ENCODE data around the gene TLE1. TPM values are rescaled to one million over a fixed set of nuclear protein-coding genes. Genes with fewer than 3 reads are reported as not detected.
"Not testable (repeated sequence)": the region's sequence is repeated elsewhere in the genome, so short reads cannot be mapped to it uniquely, and the experiment has no call there.

The TLE1 gene
- total RNA-seq, 1 donor from 2014 or later, result 16.3 TPM

DNA sequence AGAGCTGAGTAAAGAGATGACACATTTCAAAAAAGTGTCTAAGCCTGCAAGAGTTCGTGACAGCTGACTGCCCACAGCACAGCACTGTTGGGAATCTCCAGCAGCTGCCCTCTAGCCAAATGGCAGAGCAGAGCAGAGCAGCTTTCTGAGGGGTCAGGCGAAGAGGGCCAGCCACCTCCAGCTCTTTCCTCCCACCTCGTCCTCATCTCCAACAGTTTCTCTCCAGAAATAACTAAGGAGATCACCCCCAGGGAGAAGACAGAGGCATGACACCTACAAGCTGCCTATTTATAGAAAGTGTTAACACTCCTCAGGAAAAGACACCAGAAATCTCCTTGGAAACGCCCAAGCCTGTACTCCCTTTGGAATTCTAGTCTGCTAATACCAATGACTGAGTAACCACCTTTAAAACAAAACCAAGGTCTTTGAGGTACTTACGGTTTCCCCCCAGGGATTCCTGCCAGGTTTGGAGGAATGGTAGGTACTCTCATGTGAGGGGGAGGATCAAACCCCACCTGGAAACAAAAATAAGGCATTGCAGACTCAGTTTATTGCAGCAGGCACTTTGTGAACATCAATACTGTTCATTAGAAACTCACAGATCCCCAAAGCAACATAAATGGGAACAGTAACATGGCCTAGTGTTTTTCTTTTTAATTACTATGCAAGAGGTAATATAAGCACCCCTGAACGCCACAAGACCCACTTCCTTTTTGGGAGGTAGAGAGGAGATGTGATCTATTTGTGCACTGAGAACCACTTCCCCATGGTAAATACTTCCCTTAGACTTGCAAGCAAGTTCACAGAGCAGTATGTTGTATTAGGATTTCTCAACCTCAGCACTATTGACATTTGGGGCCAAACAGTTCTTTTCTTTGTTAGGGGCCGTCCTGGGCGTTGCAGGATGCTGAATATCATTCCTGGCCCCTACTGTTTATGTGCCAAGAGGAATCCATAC, 79.3 kb downstream of the TLE1 start:
- DNase-seq (no peak), ATAC-seq (ENCODE audit: low read depth) (peak; percentile 61)
- Mint-ChIP-seq H3K4me3 (peak overlapping the region; percentile 2), H3K27ac (peak overlapping the region; percentile 30), H3K36me3 (ENCODE audit: low read depth) (peaks cover 79% of the 10 kb centered on the region), H3K27me3 (no peaks in the 10 kb centered on the region), H3K9me3 (no peaks in the 10 kb centered on the region), H3K4me1 (peaks cover 21% of the 10 kb centered on the region)
- intact Hi-C loops (cut with micrococcal nuclease), result no loop called here
- ChIA-PET POLR2A (no interaction called here), CTCF (no interaction called here)
- TF ChIP-seq, protein P1, sequence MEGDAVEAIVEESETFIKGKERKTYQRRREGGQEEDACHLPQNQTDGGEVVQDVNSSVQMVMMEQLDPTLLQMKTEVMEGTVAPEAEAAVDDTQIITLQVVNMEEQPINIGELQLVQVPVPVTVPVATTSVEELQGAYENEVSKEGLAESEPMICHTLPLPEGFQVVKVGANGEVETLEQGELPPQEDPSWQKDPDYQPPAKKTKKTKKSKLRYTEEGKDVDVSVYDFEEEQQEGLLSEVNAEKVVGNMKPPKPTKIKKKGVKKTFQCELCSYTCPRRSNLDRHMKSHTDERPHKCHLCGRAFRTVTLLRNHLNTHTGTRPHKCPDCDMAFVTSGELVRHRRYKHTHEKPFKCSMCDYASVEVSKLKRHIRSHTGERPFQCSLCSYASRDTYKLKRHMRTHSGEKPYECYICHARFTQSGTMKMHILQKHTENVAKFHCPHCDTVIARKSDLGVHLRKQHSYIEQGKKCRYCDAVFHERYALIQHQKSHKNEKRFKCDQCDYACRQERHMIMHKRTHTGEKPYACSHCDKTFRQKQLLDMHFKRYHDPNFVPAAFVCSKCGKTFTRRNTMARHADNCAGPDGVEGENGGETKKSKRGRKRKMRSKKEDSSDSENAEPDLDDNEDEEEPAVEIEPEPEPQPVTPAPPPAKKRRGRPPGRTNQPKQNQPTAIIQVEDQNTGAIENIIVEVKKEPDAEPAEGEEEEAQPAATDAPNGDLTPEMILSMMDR (IDR thresholded peaks at IDR 0.05), result no peak

GRCh38 chr9:81608289-81608657, 81.1 kb downstream of the TLE1 start:
- ChIA-PET CTCF (no interaction called here), POLR2A (no interaction called here)
- H3K36me3 Mint-ChIP-seq (ENCODE audit: low read depth), result peaks cover 82% of the 10 kb centered on the region
- TF ChIP-seq, protein P1 (IDR thresholded peaks at IDR 0.05), result no peak
- H3K27ac Mint-ChIP-seq, result no peak overlapping the region
- peaks cover 21% of the 10 kb centered on the region for H3K4me1 Mint-ChIP-seq
- no peak overlapping the region for H3K4me3 Mint-ChIP-seq
- DNase-seq, result no peak
- no peaks in the 10 kb centered on the region for H3K9me3 Mint-ChIP-seq
- no peak for ATAC-seq (ENCODE audit: low read depth)
- H3K27me3 Mint-ChIP-seq, result no peaks in the 10 kb centered on the region
- intact Hi-C loops (cut with micrococcal nuclease), result no loop called here

GRCh38 chr9:81607593-81608288, 81.6 kb downstream of the TLE1 start:
- H3K36me3 Mint-ChIP-seq (ENCODE audit: low read depth), result peaks cover 80% of the 10 kb centered on the region
- DNase-seq, result no peak
- no peak overlapping the region for H3K4me3 Mint-ChIP-seq
- no peaks in the 10 kb centered on the region for H3K9me3 Mint-ChIP-seq
- no peak overlapping the region for H3K27ac Mint-ChIP-seq
- ChIA-PET CTCF (interaction anchor here (0.6 kb wide), 1 partner anchor 24 kb away, joined by 4 read pairs; no protein-coding TSS in a partner anchor), POLR2A (no interaction called here)
- peaks cover 22% of the 10 kb centered on the region for H3K4me1 Mint-ChIP-seq
- TF ChIP-seq, protein P1 (IDR thresholded peaks at IDR 0.05), result no peak
- intact Hi-C loops (cut with micrococcal nuclease), result no loop called here
- no peak for ATAC-seq (ENCODE audit: low read depth)
- H3K27me3 Mint-ChIP-seq, result no peaks in the 10 kb centered on the region

DNA sequence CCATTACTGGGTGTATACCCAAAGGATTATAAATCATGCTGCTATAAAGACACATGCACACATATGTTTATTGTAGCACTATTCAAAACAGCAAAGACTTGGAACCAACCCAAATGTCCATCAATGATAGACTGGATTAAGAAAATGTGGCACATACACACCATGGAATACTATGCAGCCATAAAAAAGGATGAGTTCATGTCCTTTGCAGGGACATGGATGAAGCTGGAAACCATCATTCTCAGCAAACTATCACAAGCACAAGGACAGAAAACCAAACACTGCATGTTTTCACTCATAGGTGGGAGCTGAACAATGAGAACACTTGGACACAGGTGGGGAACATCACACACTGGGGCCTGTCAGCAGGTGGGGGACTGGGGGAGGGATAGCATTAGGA, 83.1 kb downstream of the TLE1 start:
- H3K9me3 Mint-ChIP-seq; POLR2A ChIA-PET; DNase-seq; H3K4me3 Mint-ChIP-seq; H3K27ac Mint-ChIP-seq; intact Hi-C loops (cut with micrococcal nuclease); CTCF ChIA-PET; H3K27me3 Mint-ChIP-seq; ATAC-seq (ENCODE audit: low read depth): not testable (repeated sequence)
- peaks cover 34% of the 10 kb centered on the region for H3K4me1 Mint-ChIP-seq
- peaks cover 79% of the 10 kb centered on the region for H3K36me3 Mint-ChIP-seq (ENCODE audit: low read depth)

- Mint-ChIP-seq H3K4me1 (peaks cover 29% of the 10 kb centered on the region), H3K9me3 (no peaks in the 10 kb centered on the region), H3K36me3 (ENCODE audit: low read depth) (peaks cover 79% of the 10 kb centered on the region), H3K4me3 (no peak overlapping the region), H3K27ac (no peak overlapping the region), H3K27me3 (no peaks in the 10 kb centered on the region)
- DNase-seq (no peak), ATAC-seq (ENCODE audit: low read depth) (no peak)
- POLR2A ChIA-PET, result no interaction called here
- CTCF ChIA-PET, result no interaction called here
- TF ChIP-seq, protein P1 (IDR thresholded peaks at IDR 0.05), result no peak
- intact Hi-C loops (cut with micrococcal nuclease), result no loop called here
Measured at GRCh38 chr9:81605170-81605670, 84.1 kb downstream of the TLE1 start.

Measured in activated B cell treated with CpG ODN at 0.5 μM for 24 hours (primary cell).